ENCODE results near the gene RGPD4. TPM values are rescaled to one million over a fixed set of nuclear protein-coding genes. Genes with fewer than 3 reads are reported as not detected.
"Not testable (repeated sequence)": the region's sequence is repeated elsewhere in the genome, so short reads cannot be mapped to it uniquely, and the experiment has no call there.

RGPD4 gene
- total and polyA plus RNA-seq, 7 experiments from 2014 or later, result 0.08 to 0.16 (median 0.11) TPM; not detected in 4

DNA sequence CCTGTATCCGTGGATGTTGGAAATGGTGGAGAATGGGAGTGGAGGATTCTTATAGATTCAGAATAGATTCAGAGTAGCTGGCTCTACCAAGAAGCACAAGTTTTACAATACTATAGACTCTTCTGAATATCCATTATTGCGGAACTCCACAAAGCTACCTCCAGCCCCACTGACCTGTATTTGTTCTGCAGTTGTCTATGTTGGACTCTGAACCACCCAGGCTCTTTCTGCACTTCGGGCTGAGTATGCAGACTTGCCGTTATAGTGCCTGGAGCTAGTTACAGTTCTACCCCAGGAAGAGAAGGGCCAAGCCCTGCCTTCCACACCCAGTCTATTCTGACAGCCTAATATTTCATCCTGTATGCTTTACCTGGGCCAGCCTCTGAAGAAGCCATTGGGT lies 4.4 kb upstream of the RGPD4 start:
- no peaks in the 10 kb centered on the region for H3K36me3 ChIP-seq (ENCODE audit: control insufficient read depth in 2 of 3, insufficient read depth in 3 of 3, low read length in 3 of 3)
- H3K4me1 ChIP-seq (ENCODE audit: control insufficient read depth in 2 of 2, insufficient read depth in 2 of 2, low read length in 2 of 2), result no peaks in the 10 kb centered on the region
- POLR2A ChIA-PET, result no interaction called here
- H3K4me3 Mint-ChIP-seq, result no peak overlapping the region
- intact Hi-C loops (cut with micrococcal nuclease), result no loop called here
- H3K27ac ChIP-seq (ENCODE audit: low read depth, low read length), result no peak overlapping the region
- CTCF ChIA-PET, result no interaction called here
- H3K9me3 Mint-ChIP-seq, result peaks cover 0 to 4% (median 0%) of the 10 kb centered on the region in 11 donors
- no peaks in the 10 kb centered on the region for H3K4me1 Mint-ChIP-seq
- ATAC-seq, result no peak
- no peak overlapping the region for H3K4me3 ChIP-seq (ENCODE audit: low read length)
- H3K9me3 ChIP-seq (ENCODE audit: control insufficient read depth in 2 of 3, low read length in 3 of 3), result no peaks in the 10 kb centered on the region
- DNase-seq, result no peak
- peaks cover 0 to 4% (median 0%) of the 10 kb centered on the region in 5 donors for H3K27me3 Mint-ChIP-seq
- H3K27ac Mint-ChIP-seq, result no peak overlapping the region
- H3K36me3 Mint-ChIP-seq, result no peaks in the 10 kb centered on the region
- H3K27me3 ChIP-seq (ENCODE audit: control insufficient read depth in 2 of 2, insufficient read depth in 2 of 2, low read length in 2 of 2), result no peaks in the 10 kb centered on the region

DNA sequence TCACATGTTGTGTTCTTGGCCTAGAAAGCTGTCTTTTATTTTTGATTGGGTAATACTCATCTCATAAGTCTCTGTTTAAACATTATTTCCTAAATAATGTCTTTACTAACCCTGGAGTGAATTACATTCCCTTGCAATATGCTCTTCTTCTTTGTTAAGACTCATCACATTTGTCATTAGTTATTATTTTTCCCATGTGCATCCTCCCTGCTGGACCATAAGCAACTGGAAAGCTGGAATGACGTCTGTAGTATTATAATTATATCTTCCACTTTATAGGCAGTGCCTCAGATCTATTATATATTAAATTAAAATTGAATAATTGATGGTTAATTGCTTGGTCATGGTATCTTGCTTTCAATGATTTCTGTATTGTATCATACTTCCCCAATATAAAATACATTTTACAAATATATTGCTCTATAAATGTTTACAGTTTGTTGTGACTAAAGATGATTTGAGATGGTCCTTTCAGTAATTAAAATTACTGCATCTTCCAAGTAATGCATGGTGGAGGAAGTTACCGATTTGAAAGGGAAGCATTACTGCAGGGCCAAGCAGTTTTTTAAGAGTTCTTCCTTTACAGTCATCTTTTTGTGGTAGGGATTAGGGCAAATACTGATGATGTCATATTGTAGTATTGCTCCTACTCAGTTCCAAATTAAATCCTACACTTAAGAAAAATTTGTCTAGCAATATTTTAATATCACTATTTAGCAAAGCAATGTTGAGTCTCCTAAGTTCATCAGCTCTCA lies 2.1 kb upstream of the RGPD4 start:
- H3K4me1 Mint-ChIP-seq, result no peaks in the 10 kb centered on the region
- no peaks in the 10 kb centered on the region for H3K9me3 ChIP-seq (ENCODE audit: control insufficient read depth in 2 of 3, low read length in 3 of 3)
- no peak for DNase-seq
- no peak overlapping the region for H3K27ac ChIP-seq (ENCODE audit: low read depth, low read length)
- no peak overlapping the region for H3K4me3 ChIP-seq (ENCODE audit: low read length)
- H3K27me3 Mint-ChIP-seq, result peaks cover 0 to 4% (median 0%) of the 10 kb centered on the region in 5 donors
- H3K36me3 ChIP-seq (ENCODE audit: control insufficient read depth in 2 of 3, insufficient read depth in 3 of 3, low read length in 3 of 3), result no peaks in the 10 kb centered on the region
- no peak overlapping the region for H3K4me3 Mint-ChIP-seq
- CTCF ChIA-PET, result no interaction called here
- H3K27me3 ChIP-seq (ENCODE audit: control insufficient read depth in 2 of 2, insufficient read depth in 2 of 2, low read length in 2 of 2), result no peaks in the 10 kb centered on the region
- no peak overlapping the region for H3K27ac Mint-ChIP-seq
- H3K9me3 Mint-ChIP-seq, result peaks cover 0 to 4% (median 0%) of the 10 kb centered on the region in 11 donors
- POLR2A ChIA-PET, result no interaction called here
- intact Hi-C loops (cut with micrococcal nuclease), result no loop called here
- H3K4me1 ChIP-seq (ENCODE audit: control insufficient read depth in 2 of 2, insufficient read depth in 2 of 2, low read length in 2 of 2), result no peaks in the 10 kb centered on the region
- no peak for ATAC-seq
- no peaks in the 10 kb centered on the region for H3K36me3 Mint-ChIP-seq

DNA sequence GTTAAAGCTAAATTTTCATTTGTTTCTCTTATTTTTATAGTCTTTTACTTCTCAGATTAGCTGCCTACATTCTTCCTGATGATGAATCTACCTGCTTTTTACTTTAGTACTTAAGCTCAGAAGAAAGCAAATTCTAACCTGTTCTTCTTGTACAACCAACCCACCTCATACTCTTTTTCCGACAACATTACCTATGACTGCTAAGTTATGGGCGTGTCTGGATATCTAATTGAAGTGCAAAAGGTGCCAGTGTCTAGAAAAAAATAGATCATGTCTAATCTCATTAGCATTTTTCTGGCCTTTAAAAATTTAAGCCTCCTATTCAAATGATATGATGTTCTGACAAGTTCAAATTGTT lies 1.5 kb upstream of the RGPD4 start:
- no peaks in the 10 kb centered on the region for H3K36me3 ChIP-seq (ENCODE audit: control insufficient read depth in 2 of 3, insufficient read depth in 3 of 3, low read length in 3 of 3)
- H3K27ac Mint-ChIP-seq, result no peak overlapping the region
- no peak overlapping the region for H3K4me3 ChIP-seq (ENCODE audit: low read length)
- DNase-seq (no peak), ATAC-seq (no peak)
- H3K36me3 Mint-ChIP-seq, result no peaks in the 10 kb centered on the region
- H3K27me3 ChIP-seq (ENCODE audit: control insufficient read depth in 2 of 2, insufficient read depth in 2 of 2, low read length in 2 of 2), result no peaks in the 10 kb centered on the region
- no peaks in the 10 kb centered on the region for H3K4me1 ChIP-seq (ENCODE audit: control insufficient read depth in 2 of 2, insufficient read depth in 2 of 2, low read length in 2 of 2)
- no peak overlapping the region for H3K27ac ChIP-seq (ENCODE audit: low read depth, low read length)
- H3K27me3 Mint-ChIP-seq, result peaks cover 0 to 4% (median 0%) of the 10 kb centered on the region in 5 donors
- intact Hi-C loops (cut with micrococcal nuclease), result no loop called here
- ChIA-PET POLR2A (no interaction called here), CTCF (no interaction called here)
- H3K4me3 Mint-ChIP-seq, result no peak overlapping the region
- H3K4me1 Mint-ChIP-seq, result no peaks in the 10 kb centered on the region
- no peaks in the 10 kb centered on the region for H3K9me3 ChIP-seq (ENCODE audit: control insufficient read depth in 2 of 3, low read length in 3 of 3)
- peaks cover 0 to 4% (median 0%) of the 10 kb centered on the region in 11 donors for H3K9me3 Mint-ChIP-seq

DNA sequence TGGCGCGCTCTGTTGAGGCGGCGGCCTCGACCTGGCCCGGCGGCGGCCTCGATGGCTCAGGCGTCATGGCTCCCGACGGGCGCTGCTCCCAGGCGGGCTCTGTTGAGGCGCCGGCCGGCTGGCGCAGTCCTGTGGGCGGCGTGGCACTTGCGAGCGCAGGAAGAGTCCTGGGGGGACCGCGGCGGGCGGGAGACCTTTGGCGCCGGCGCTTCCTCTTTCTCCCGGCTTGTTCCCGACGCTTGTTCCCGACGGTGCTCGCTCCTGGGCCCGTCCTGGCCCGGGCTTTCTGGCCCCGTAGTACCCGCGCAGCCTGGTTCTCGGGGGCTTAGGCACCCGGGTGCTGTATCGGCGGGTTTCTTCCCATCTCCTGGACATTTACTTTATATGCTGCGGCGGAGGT lies 2.8 kb downstream of the RGPD4 start:
- POLR2A ChIA-PET, result not testable (repeated sequence)

DNA sequence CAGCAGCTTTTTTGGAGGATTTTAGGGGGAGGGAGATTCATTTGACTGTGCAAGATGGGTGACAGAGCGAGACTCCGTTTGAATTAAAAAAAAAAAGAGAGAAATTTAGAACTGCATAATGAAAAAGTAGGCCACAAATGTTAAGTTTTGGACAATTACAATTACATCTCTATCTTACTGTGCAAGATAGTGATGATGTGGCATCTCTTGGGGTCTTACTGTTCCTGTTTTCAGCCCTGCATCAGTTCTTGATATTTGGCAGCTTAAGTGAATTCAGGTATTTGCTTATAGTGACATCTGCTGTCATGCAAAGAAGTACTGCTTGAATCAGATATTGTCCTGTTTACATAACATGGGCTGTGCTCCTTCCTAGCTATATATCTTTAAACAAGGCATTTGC lies 6.5 kb downstream of the RGPD4 start:
- H3K27ac ChIP-seq (ENCODE audit: low read depth, low read length); H3K4me1 Mint-ChIP-seq; CTCF ChIA-PET; H3K27ac Mint-ChIP-seq; H3K27me3 ChIP-seq (ENCODE audit: control insufficient read depth in 2 of 2, insufficient read depth in 2 of 2, low read length in 2 of 2); DNase-seq; H3K4me1 ChIP-seq (ENCODE audit: control insufficient read depth in 2 of 2, insufficient read depth in 2 of 2, low read length in 2 of 2); H3K36me3 Mint-ChIP-seq; H3K4me3 Mint-ChIP-seq; ATAC-seq; H3K9me3 ChIP-seq (ENCODE audit: control insufficient read depth in 2 of 3, low read length in 3 of 3); intact Hi-C loops (cut with micrococcal nuclease); POLR2A ChIA-PET; H3K9me3 Mint-ChIP-seq; H3K36me3 ChIP-seq (ENCODE audit: control insufficient read depth in 2 of 3, insufficient read depth in 3 of 3, low read length in 3 of 3); H3K27me3 Mint-ChIP-seq; H3K4me3 ChIP-seq (ENCODE audit: low read length): not testable (repeated sequence)

More for the DNA sequence above, 2.8 kb downstream of the RGPD4 start:
- H3K27ac Mint-ChIP-seq; H3K4me1 Mint-ChIP-seq; H3K36me3 ChIP-seq (ENCODE audit: control insufficient read depth in 2 of 3, insufficient read depth in 3 of 3, low read length in 3 of 3); H3K27ac ChIP-seq (ENCODE audit: low read depth, low read length); H3K27me3 ChIP-seq (ENCODE audit: control insufficient read depth in 2 of 2, insufficient read depth in 2 of 2, low read length in 2 of 2); H3K36me3 Mint-ChIP-seq; H3K4me3 ChIP-seq (ENCODE audit: low read length); intact Hi-C loops (cut with micrococcal nuclease); H3K4me1 ChIP-seq (ENCODE audit: control insufficient read depth in 2 of 2, insufficient read depth in 2 of 2, low read length in 2 of 2); H3K27me3 Mint-ChIP-seq; H3K4me3 Mint-ChIP-seq; CTCF ChIA-PET; H3K9me3 ChIP-seq (ENCODE audit: control insufficient read depth in 2 of 3, low read length in 3 of 3); DNase-seq; H3K9me3 Mint-ChIP-seq; ATAC-seq: not testable (repeated sequence)

DNA sequence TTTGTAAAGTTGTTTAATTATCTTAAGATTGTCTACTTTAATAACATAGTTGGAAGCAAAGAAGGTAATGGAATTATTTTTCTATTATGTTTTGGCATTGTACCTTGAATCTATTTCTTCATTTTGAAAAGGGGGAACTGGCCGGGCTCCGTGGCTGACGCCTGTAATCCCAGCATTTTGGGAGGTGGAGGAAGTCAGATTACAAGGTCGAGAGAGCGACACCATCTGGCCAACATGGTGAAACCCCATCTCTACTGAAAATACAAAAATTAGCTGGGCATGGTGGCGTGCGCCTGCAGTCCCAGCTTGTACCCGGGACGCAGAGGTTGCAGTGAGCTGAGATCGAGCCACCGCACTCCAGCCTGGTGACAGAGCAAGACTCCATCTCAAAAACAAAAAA lies 6.9 kb downstream of the RGPD4 start:
- H3K36me3 ChIP-seq (ENCODE audit: control insufficient read depth in 2 of 3, insufficient read depth in 3 of 3, low read length in 3 of 3); H3K4me3 ChIP-seq (ENCODE audit: low read length); intact Hi-C loops (cut with micrococcal nuclease); H3K27me3 ChIP-seq (ENCODE audit: control insufficient read depth in 2 of 2, insufficient read depth in 2 of 2, low read length in 2 of 2); H3K4me1 ChIP-seq (ENCODE audit: control insufficient read depth in 2 of 2, insufficient read depth in 2 of 2, low read length in 2 of 2); H3K36me3 Mint-ChIP-seq; H3K4me1 Mint-ChIP-seq; H3K27ac ChIP-seq (ENCODE audit: low read depth, low read length); CTCF ChIA-PET; DNase-seq; H3K9me3 Mint-ChIP-seq; ATAC-seq; H3K27ac Mint-ChIP-seq; H3K4me3 Mint-ChIP-seq; POLR2A ChIA-PET; H3K9me3 ChIP-seq (ENCODE audit: control insufficient read depth in 2 of 3, low read length in 3 of 3); H3K27me3 Mint-ChIP-seq: not testable (repeated sequence)

DNA sequence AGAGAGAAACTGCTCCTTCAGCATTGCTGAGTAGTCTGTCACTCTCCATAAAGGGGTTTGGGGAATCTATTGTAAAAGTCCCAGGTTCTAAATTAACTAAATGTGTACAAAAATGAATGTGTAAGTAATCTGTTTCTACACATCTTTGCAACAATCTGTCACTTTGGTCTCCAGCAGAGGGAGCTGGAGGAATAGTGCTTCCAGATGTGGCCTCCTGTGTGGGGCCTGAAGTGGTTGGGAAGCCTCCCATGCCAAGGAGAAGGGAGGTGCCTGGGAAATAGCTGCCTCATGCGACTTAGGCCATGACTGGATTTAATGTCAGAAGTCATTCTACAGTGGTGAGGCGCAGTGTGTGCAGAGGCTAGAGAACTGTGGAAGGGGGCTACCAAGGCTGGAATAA lies 89.4 kb downstream of the RGPD4 start:
- CTCF ChIA-PET; H3K9me3 ChIP-seq (ENCODE audit: control insufficient read depth in 2 of 3, low read length in 3 of 3); H3K27ac Mint-ChIP-seq; H3K36me3 Mint-ChIP-seq; intact Hi-C loops (cut with micrococcal nuclease); H3K4me3 ChIP-seq (ENCODE audit: low read length); H3K4me1 ChIP-seq (ENCODE audit: control insufficient read depth in 2 of 2, insufficient read depth in 2 of 2, low read length in 2 of 2); POLR2A ChIA-PET; H3K36me3 ChIP-seq (ENCODE audit: control insufficient read depth in 2 of 3, insufficient read depth in 3 of 3, low read length in 3 of 3); H3K4me3 Mint-ChIP-seq; ATAC-seq; H3K27me3 Mint-ChIP-seq; DNase-seq; H3K27me3 ChIP-seq (ENCODE audit: control insufficient read depth in 2 of 2, insufficient read depth in 2 of 2, low read length in 2 of 2); H3K27ac ChIP-seq (ENCODE audit: low read depth, low read length); H3K4me1 Mint-ChIP-seq; H3K9me3 Mint-ChIP-seq: not testable (repeated sequence)
